Endothelial cell of umbilical vein (primary cell): ENCODE measurements around the gene NAA16. TPM values are rescaled to one million over a fixed set of nuclear protein-coding genes. Genes with fewer than 3 reads are reported as not detected.

Source experiments
- BruUV-seq: library from RNA; stranded (reverse); fragments of 400-500 nt; replicated peaks from 2 replicates; lab custom pipeline; 2021; lab: Mats Ljungman, UMichigan
- CTCF ChIA-PET: fragments of 300-600, 350-600 bp; sonication (Branson Sonifier 250); formaldehyde crosslinking; loops from one replicate; lab custom pipeline; 2021; ENCODE audit warnings: antibody characterized with exemption, inconsistent platforms; lab: Charles Lee
- POLR2A ChIA-PET: fragments of 300-600, 350-600 bp; sonication (Branson Sonifier 250); formaldehyde crosslinking; loops from one replicate; lab custom pipeline; 2021; ENCODE audit warnings: antibody characterized with exemption, inconsistent platforms; lab: Charles Lee
- DNase-seq: peaks from one replicate; pipeline ENCODE4 v3.0.0-alpha.2; 2011; ENCODE audit warnings: low read depth, low spot score
- FAIRE-seq: peaks from 2 replicates; lab custom pipeline; 2011; peaks lifted over from hg19 to GRCh38; lab: Jason Lieb, UNC
- H2AFZ ChIP-seq: 2 replicates; pipeline ENCODE4 v1.6.0; 2012; ENCODE audit warnings: low read depth, low read length, control low read depth, inconsistent platforms
- H3K27ac ChIP-seq: 2 replicates; pipeline ENCODE4 v1.5.1; 2011; ENCODE audit warnings: low read depth, mild to moderate bottlenecking, control low read depth, low read length, moderate library complexity; ENCODE audit not compliant: insufficient read depth
- H3K27me3 ChIP-seq, 2 experiments: 2 replicates each; pipeline versions ENCODE4 v1.6.0 to v1.6.1; 2011; ENCODE audit warnings: low read length in 2 of 2, mixed read lengths in 1 of 2; ENCODE audit not compliant: control insufficient read depth in 2 of 2, insufficient read depth in 2 of 2
- H3K36me3 ChIP-seq, 2 experiments: 2 replicates in 1 of 2; 3 replicates in 1 of 2; pipeline ENCODE4 v1.5.1; 2011; ENCODE audit warnings: low read length in 2 of 2, mild to moderate bottlenecking in 1 of 2, moderate library complexity in 1 of 2; ENCODE audit not compliant: control insufficient read depth in 2 of 2, insufficient read depth in 2 of 2; ENCODE audit errors: extremely low read depth in 1 of 2
- H3K4me1 ChIP-seq: 3 replicates; pipeline ENCODE4 v1.5.1; 2011; ENCODE audit warnings: mild to moderate bottlenecking, low read length; ENCODE audit not compliant: control insufficient read depth, insufficient read depth; ENCODE audit errors: extremely low read depth
- H3K4me2 ChIP-seq: 2 replicates; pipeline ENCODE4 v1.6.1; 2011; ENCODE audit warnings: low read length, control low read depth, mixed read lengths; ENCODE audit not compliant: insufficient read depth
- H3K4me3 ChIP-seq, 3 experiments: fragments of 200-600 bp in 1 of 3; sonication (generic), shearing (Covaris generic) in 1 of 3; replicated peaks in 1 of 3; 2 replicates each; pipeline ENCODE4 v1.5.1; 2011 to 2016; ENCODE audit warnings: control low read depth in 3 of 3, low read length in 3 of 3, mild to moderate bottlenecking in 2 of 3, inconsistent platforms in 1 of 3, low read depth in 1 of 3, moderate library complexity in 1 of 3; ENCODE audit not compliant: insufficient read depth in 1 of 3
- H3K79me2 ChIP-seq: 2 replicates; pipeline ENCODE4 v1.6.0; 2012; ENCODE audit warnings: low read length, inconsistent platforms; ENCODE audit not compliant: control insufficient read depth, insufficient read depth
- H3K9ac ChIP-seq: replicated peaks from 2 replicates; pipeline ENCODE3; 2011; ENCODE audit warnings: low read length, control low read depth; ENCODE audit not compliant: insufficient read depth; ENCODE audit errors: extremely low read depth
- H3K9me1 ChIP-seq: replicated peaks from 3 replicates; pipeline ENCODE4 v1.6.0; 2011; ENCODE audit warnings: mild to moderate bottlenecking, low read length; ENCODE audit not compliant: control insufficient read depth, insufficient read depth; ENCODE audit errors: extremely low read depth
- H3K9me3 ChIP-seq: replicated peaks from 2 replicates; pipeline ENCODE4 v1.5.1; 2012; ENCODE audit warnings: low read length, inconsistent platforms; ENCODE audit not compliant: control insufficient read depth, insufficient read depth
- H4K20me1 ChIP-seq: replicated peaks from 2 replicates; pipeline ENCODE3; 2011; ENCODE audit warnings: mild to moderate bottlenecking, low read length; ENCODE audit not compliant: control insufficient read depth, insufficient read depth; ENCODE audit errors: extremely low read depth
- CTCF ChIP-seq, 2 donors: IDR thresholded peaks; 1 replicate in 1 of 2; 2 replicates in 1 of 2; pipeline ENCODE4 v1.5.1; 2011; ENCODE audit warnings: low read length in 2 of 2, mild to moderate bottlenecking in 2 of 2, moderate library complexity in 2 of 2, control low read depth in 1 of 2, inconsistent platforms in 1 of 2, low read depth in 1 of 2; ENCODE audit not compliant: insufficient read depth in 1 of 2; ENCODE audit errors: extremely low read depth in 1 of 2
- FOS ChIP-seq: IDR thresholded peaks from 2 replicates; pipeline ENCODE4 v1.6.1; 2011; ENCODE audit warnings: mild to moderate bottlenecking, low read length, moderate library complexity, borderline replicate concordance; ENCODE audit not compliant: insufficient read depth
- MAX ChIP-seq: IDR thresholded peaks from 2 replicates; pipeline ENCODE4 v1.6.1; 2011; ENCODE audit not compliant: insufficient read depth, insufficient read length
- POLR2A ChIP-seq: IDR thresholded peaks from 2 replicates; pipeline ENCODE4 v1.6.1; 2012; ENCODE audit warnings: low read depth, mild to moderate bottlenecking, control low read depth, low read length
- dilution Hi-C: fragments of 300-500 bp; cut with MboI; formaldehyde crosslinking; loops from one replicate; pipeline ENCODE4 v1.15.0; 2019; ENCODE audit warnings: low sequenced_read_pairs; ENCODE audit not compliant: extremely low pct_ligation_motif_present
- intact Hi-C: fragments of 100-400 bp; cut with micrococcal nuclease; formaldehyde crosslinking; loops from one replicate; pipeline ENCODE4 v1.10.0; 2022
- polyA plus RNA-seq, 4 experiments: library from polyadenylated mRNA; depleted of rRNA in 3 of 4; stranded (reverse) in 3 of 4; unstranded in 1 of 4; fragments of >200 nt; gene quantifications; 2 replicates each; pipeline versions ENCODE4 v1.2.1 to v1.2.3, GENCODE V29; 2011 to 2012; ENCODE audit warnings: missing spikeins in 1 of 4
- total RNA-seq: library from RNA; stranded (reverse); gene quantifications from 2 replicates; pipeline ENCODE4 v1.2.3, GENCODE V29; 2021

NAA16 gene
- total and polyA plus RNA-seq, 2 donors (not counting 3 experiments of a cell fraction or from before 2014, with no cell fraction given), result 8.6 to 26.1 TPM

GRCh38 chr13:41289463-41289881 lies 21.6 kb upstream of the NAA16 start:
- no peaks in the 10 kb centered on the region for H3K9me3 ChIP-seq
- TF ChIP-seq MAX (no peak), FOS (no peak), POLR2A (no peak), CTCF (IDR thresholded peaks at IDR 0.05; ENCODE audit: extremely low read depth in 1 of 2, insufficient read depth in 1 of 2, low read depth in 1 of 2, low read length in 2 of 2) (no peak)
- no peaks in the 10 kb centered on the region for H3K9me1 ChIP-seq
- H3K4me2 ChIP-seq, result no peak overlapping the region
- no TSS peak for BruUV-seq
- no peak overlapping the region for H3K27ac ChIP-seq
- H3K4me1 ChIP-seq, result peaks cover 3% of the 10 kb centered on the region
- FAIRE-seq, result no peak
- no peak overlapping the region for H3K4me3 ChIP-seq
- H3K36me3 ChIP-seq, result no peaks in the 10 kb centered on the region
- POLR2A ChIA-PET, result no interaction called here
- no peak overlapping the region for H2AFZ ChIP-seq
- H3K27me3 ChIP-seq, result no peaks in the 10 kb centered on the region
- H4K20me1 ChIP-seq, result no peaks in the 10 kb centered on the region
- intact Hi-C loops, result no loop called here
- CTCF ChIA-PET, result interaction anchor here (1.6 kb wide), 1 partner anchor 10 kb away, joined by 3 read pairs; no protein-coding TSS in a partner anchor
- no peak overlapping the region for H3K9ac ChIP-seq
- DNase-seq, result no peak
- dilution Hi-C loops, result no loop called here
- H3K79me2 ChIP-seq, result no peaks in the 10 kb centered on the region

- Histone ChIP-seq H2AFZ (no peak overlapping the region), H3K27me3 (no peaks in the 10 kb centered on the region), H3K4me2 (no peak overlapping the region), H4K20me1 (no peaks in the 10 kb centered on the region), H3K4me1 (no peaks in the 10 kb centered on the region), H3K9ac (no peak overlapping the region), H3K9me3 (no peaks in the 10 kb centered on the region), H3K79me2 (no peaks in the 10 kb centered on the region), H3K4me3 (no peak overlapping the region), H3K36me3 (no peaks in the 10 kb centered on the region), H3K9me1 (no peaks in the 10 kb centered on the region), H3K27ac (no peak overlapping the region)
- no peak for FAIRE-seq
- CTCF ChIA-PET, result no interaction called here
- TF ChIP-seq MAX, result no peak
- TF ChIP-seq CTCF (IDR thresholded peaks at IDR 0.05; ENCODE audit: extremely low read depth in 1 of 2, insufficient read depth in 1 of 2, low read depth in 1 of 2, low read length in 2 of 2), result no peak
- no peak for DNase-seq
- dilution Hi-C loops (no loop called here), intact Hi-C loops (no loop called here)
- no TSS peak for BruUV-seq
- POLR2A ChIA-PET, result no interaction called here
These were observed 19.8 kb upstream of the NAA16 start for GRCh38 chr13:41291246-41291645.
